GM21390 (cell line): Measurements from ENCODE around the gene NFYC.

Experiments
- ATAC-seq: cut with Tn5 transposase; IDR thresholded peaks from one replicate; pipeline ENCODE4 v1.9.1; 2021; ENCODE audit not compliant: unreplicated experiment

The NFYC gene

GRCh38 chr1:40777224-40777970, 85.9 kb downstream of the NFYC start:
- ATAC-seq, result no peak

GRCh38 chr1:40780678-40781607, 89.4 kb downstream of the NFYC start:
- ATAC-seq, result no peak

GRCh38 chr1:40781608-40781971, 90.1 kb downstream of the NFYC start:
- no peak for ATAC-seq

- no peak for ATAC-seq
Observed at GRCh38 chr1:40782371-40782956, 91.0 kb downstream of the NFYC start.

GRCh38 chr1:40783001-40783905, 91.7 kb downstream of the NFYC start, which contains the start of gene KCNQ4:
Gene KCNQ4, plus strand, starts transcription at chr1:40783787. Its CDS starts 307 bp downstream, at chr1:40784094.
- ATAC-seq, result no peak

- no peak for ATAC-seq
Observed at GRCh38 chr1:40784141-40784770, 92.8 kb downstream of the NFYC start.

GRCh38 chr1:40784771-40785151, 93.3 kb downstream of the NFYC start:
- ATAC-seq, result no peak

GRCh38 chr1:40785446-40785845, 93.9 kb downstream of the NFYC start:
- no peak for ATAC-seq

- ATAC-seq, result no peak
Observed at GRCh38 chr1:40786171-40786994, 94.9 kb downstream of the NFYC start.

- ATAC-seq, result no peak
Observed at GRCh38 chr1:40786995-40787705, 95.6 kb downstream of the NFYC start.

GRCh38 chr1:40787737-40788560, 96.4 kb downstream of the NFYC start:
- no peak for ATAC-seq

GRCh38 chr1:40788561-40789341, 97.2 kb downstream of the NFYC start:
- ATAC-seq, result no peak

GRCh38 chr1:40789342-40789598, 97.8 kb downstream of the NFYC start:
- no peak for ATAC-seq

- no peak for ATAC-seq
Observed at GRCh38 chr1:40789661-40790430, 98.3 kb downstream of the NFYC start.

- ATAC-seq, result no peak
Observed at GRCh38 chr1:40792036-40792435, 100.5 kb downstream of the NFYC start.

- no peak for ATAC-seq
Observed at GRCh38 chr1:40793617-40794016, 102.1 kb downstream of the NFYC start.

- ATAC-seq, result no peak
Observed at GRCh38 chr1:40794048-40794447, 102.5 kb downstream of the NFYC start.
